Activated naive CD4-positive, alpha-beta T cell treated with anti-CD3 and anti-CD28 coated beads, Interleukin-2, amount 50 U/mL, for 72 hours (primary cell): ENCODE results near the gene CASS4. TPM values are rescaled to one million over a fixed set of nuclear protein-coding genes. Genes with fewer than 3 reads are reported as not detected.

Experiments used
- ATAC-seq, 2 donors: fragments of 150-1000 bp; cut with Tn5 transposase; 2 replicates each; pipeline ENCODE4 v1.10.0; 2021; ENCODE audit warnings: mild to moderate bottlenecking in 2 of 2, moderate library complexity in 2 of 2
- DNase-seq, 2 donors: peaks; one replicate each; pipeline ENCODE4 v3.0.0; 2021 to 2022; ENCODE audit warnings: low spot score in 2 of 2
- H3K27ac Mint-ChIP-seq, 2 donors: one replicate each; pipeline ENCODE4 v1.8.0; 2022; ENCODE audit warnings: mild to moderate bottlenecking in 2 of 2, mixed read lengths in 2 of 2
- H3K36me3 Mint-ChIP-seq, 2 donors: one replicate each; pipeline ENCODE4 v1.8.0; 2022; ENCODE audit warnings: mixed read lengths in 2 of 2
- H3K9me3 Mint-ChIP-seq, 2 donors: one replicate each; pipeline ENCODE4 v1.8.0; 2022; ENCODE audit warnings: mixed read lengths in 2 of 2
- total RNA-seq, 2 donors: library from RNA; stranded (reverse); gene quantifications; one replicate each; pipeline ENCODE4 v1.2.3, GENCODE V29; 2022

The CASS4 gene
- total RNA-seq, 2 donors from 2014 or later = 5.1 to 6.5 TPM

GRCh38 chr20:56501116-56501515 is 89.1 kb downstream of the CASS4 start:
- DNase-seq = no peak
- H3K9me3 Mint-ChIP-seq = no peaks in the 10 kb centered on the region
- peaks cover 13 to 16% of the 10 kb centered on the region in 2 donors for H3K36me3 Mint-ChIP-seq
- ATAC-seq = no peak
- H3K27ac Mint-ChIP-seq = no peak overlapping the region

- no peaks in the 10 kb centered on the region for H3K36me3 Mint-ChIP-seq
- no peak for DNase-seq
Measured at GRCh38 chr20:56503916-56504315, 91.9 kb downstream of the CASS4 start.

GRCh38 chr20:56504373-56505005 is 92.4 kb downstream of the CASS4 start:
- Mint-ChIP-seq H3K9me3 (no peaks in the 10 kb centered on the region), H3K27ac (no peak overlapping the region), H3K36me3 (no peaks in the 10 kb centered on the region)
- peak in 1 of 2 donors; percentile 45 for DNase-seq
- peak; percentile 36 to 60 for ATAC-seq

More at GRCh38 chr20:56503916-56504315, 91.9 kb downstream of the CASS4 start:
- no peak for ATAC-seq
- Mint-ChIP-seq H3K9me3 (no peaks in the 10 kb centered on the region), H3K27ac (no peak overlapping the region)

- DNase-seq (no peak), ATAC-seq (no peak)
- no peaks in the 10 kb centered on the region for H3K36me3 Mint-ChIP-seq
- no peak overlapping the region for H3K27ac Mint-ChIP-seq
- H3K9me3 Mint-ChIP-seq = no peaks in the 10 kb centered on the region
Measured at GRCh38 chr20:56506103-56506502, 94.0 kb downstream of the CASS4 start.

Other genes starting within 250 kb of the CASS4 start
- not detected for gene MC3R, start 163.5 kb upstream of the CASS4 start, total RNA-seq
- 1 to 10 TPM; 5.8 to 6.3 TPM for gene FAM210B, start 53.3 kb upstream of the CASS4 start, total RNA-seq
- gene AURKA, start 20.0 kb upstream of the CASS4 start, total RNA-seq = 100 to 1,000 TPM in 1 of 2 donors, 10 to 100 TPM in 1; 93.0 to 130 TPM
- 10 to 100 TPM; 68.5 to 88.7 TPM for gene CSTF1, start 19.6 kb upstream of the CASS4 start, total RNA-seq
- 10 to 100 TPM; 75.8 to 85.5 TPM for gene RTF2, start 56.4 kb downstream of the CASS4 start, total RNA-seq
- gene FAM209A, start 112.5 kb downstream of the CASS4 start, total RNA-seq = 1 to 10 TPM in 1 of 2 donors, under 1 TPM in 1; 0.77 to 1.1 TPM
- 1 to 10 TPM in 1 of 2 donors, under 1 TPM in 1; 0.88 to 1.2 TPM for gene FAM209B, start 121.0 kb downstream of the CASS4 start, total RNA-seq
- gene TFAP2C, start 217.0 kb downstream of the CASS4 start, total RNA-seq = not detected